CD1c-positive myeloid dendritic cell (primary cell): ENCODE data around the gene KAZN.

Source experiments
- DNase-seq: peaks from one replicate; pipeline ENCODE4 v3.0.0-alpha.2; 2016; ENCODE audit errors: extremely low spot score

The KAZN gene

DNA sequence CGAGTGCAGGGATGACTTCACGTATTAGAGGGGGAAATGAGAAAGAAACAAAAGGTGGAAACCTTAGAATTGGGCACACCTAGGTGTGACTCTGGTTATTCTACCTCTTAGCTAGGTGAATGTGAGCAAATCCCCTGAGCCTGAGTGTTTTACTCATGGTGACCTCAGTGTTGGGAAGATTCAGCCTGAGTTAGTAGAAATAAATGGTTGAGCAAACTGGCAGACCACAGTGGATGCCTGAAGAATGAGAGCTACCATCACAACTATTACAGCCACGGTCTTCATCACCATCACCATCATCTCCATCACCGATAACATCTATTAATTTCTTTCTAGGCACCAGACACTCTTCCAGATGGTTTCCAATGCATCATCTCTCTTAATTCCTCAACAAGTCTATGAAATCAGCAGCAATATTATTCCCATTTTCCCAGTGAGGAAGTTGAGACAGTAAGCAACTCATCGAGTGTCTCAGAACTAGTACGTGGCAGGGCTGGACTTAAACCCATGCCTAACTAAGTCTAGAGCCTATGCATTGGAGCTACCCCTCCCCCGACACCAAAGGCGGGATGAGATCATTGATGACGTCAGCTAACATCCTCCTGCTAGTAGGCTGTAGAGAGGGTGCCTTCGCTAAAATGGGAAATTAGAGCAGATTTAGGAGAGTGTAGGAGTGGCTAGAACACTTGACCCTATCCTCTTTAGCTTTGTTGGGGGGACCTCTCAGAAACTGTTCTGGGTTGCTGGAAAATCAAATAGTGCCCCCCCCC, 7.9 kb upstream of the KAZN start:
- DNase-seq, result peak; percentile 47

DNA sequence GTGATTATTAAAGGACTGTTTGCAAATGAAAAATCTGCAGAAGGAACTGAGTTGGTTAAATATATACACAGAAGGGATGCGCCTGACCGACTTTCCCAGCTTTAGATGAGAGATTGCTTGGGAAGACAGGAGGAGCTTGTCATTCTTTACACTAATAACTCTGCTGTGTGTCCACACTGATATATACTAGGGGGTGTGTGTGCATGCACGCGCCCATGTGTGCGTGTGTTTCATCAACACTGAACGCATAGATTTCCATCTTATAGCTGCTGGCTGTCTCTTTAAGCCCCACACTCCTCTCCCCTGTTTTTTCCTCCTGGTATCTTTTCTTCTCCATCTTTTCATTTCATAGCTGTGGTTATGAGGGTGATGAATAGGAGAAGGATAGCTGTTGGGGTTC, 6.9 kb upstream of the KAZN start:
- DNase-seq, result no peak

DNA sequence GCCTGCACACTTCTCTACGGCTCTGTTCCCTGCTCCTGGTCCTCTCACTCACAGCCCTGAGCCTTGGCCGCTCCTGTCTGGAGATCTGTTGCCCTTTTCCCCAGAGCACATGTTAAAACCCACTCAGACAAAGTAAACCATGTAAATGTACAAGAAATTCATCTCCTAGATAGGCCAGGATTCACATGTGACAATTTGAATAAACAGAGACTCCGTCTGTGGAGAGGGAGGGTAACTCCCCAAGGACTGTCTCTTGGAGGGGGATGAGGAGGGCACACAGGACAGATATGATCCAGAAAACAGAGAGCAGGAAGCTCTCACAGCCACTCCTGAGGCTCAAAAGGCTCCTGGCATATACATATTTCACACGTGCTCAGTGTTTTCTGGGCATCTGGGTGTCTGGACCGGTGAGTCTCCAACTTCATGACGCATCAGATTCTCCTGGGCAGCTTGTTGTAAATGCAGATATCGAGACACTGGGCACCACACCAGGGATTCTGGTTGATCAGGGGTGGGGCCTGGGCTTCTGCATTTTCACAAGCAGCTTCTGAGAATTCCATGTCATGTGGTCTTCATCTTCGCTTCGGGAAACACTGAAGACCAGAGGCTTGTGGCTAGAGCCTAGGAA, 6.4 kb upstream of the KAZN start:
- no peak for DNase-seq

DNA sequence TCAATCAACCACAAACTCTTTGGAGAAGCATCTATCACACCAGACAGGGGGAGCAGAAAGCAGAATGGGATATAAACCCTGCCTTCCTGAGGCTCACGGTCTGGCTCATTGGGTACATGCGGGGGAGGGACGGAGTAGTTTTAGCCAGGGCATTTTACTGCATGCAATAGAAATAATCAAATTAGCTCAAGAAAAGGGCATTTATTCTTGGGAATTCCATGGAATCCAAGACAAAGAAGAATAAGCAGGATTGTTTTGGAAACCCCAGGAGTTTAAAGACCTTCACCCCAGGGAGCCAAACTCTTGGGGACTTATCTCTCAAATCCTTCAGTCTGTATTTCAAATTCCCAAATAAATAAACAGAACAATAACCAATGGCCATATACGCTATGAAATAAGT, 5.2 kb upstream of the KAZN start:
- no peak for DNase-seq

DNA sequence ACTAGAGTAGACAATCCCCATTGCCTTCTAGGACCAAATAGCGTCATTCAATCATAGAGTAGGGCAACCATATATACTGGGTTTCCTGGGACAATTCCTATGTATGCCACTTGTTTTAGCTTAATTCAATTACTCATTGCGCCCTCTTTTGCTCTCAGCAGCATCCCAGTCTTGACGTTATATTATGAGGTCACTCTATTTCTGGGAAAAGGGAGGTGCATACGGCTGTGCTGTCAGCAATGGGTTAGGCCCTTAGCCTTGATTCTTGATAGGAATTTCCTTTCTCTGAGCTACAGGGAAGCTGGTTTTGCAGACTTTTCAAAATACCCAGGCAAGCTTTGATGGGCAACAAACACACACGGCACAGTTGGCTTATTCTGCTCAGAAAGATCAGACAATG, 4.4 kb upstream of the KAZN start:
- no peak for DNase-seq

DNA sequence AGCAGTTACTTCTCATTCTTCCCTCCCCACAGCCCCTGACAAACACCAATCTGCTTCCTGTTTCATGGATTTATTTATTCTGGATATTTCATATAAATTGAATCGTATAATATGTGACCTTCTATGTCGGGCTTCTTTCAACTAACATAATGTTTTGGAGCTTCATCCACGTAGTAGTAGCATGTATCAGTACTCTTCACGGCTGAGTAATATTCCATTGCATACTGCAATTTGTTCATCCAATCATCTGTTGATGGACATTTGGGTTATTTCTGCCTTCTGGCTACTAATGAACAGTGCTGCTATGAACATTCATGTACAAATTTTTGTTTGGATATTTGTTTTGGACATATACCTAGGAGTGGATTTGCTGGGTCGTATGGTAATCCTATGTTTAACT, 1.9 kb upstream of the KAZN start:
- DNase-seq, result no peak

DNA sequence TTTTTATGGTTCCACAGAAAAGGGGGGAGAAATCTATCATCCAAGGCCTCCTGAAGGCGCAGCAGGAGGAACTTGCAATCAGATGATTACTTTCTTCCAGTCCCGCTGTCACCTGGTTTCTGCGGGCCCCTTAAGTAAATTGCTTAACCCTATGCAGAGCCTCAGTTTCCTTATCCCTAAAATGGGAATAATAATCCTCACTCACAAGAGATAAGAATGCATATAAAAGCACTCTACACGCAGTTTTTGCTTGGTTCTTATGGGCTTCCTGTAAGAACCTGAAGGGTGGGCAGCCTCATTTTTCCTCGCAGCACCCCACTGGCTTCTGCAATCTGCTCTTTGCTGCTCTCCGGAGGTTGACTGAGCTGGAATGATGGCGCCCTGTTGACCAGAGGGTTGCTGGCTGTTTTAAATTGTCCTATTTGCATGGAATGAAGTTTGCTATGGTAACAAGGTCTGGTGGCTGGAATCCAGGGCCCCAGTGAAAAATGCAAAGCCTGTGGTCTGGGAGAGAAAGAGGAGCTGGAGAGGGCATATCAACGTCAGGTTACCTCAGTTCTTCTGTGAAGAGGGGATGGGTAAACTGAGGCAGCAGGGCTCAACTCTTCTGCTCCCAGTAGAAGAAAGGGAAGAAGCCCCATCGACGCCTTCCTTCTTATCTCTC, 1.0 kb upstream of the KAZN start:
- DNase-seq, result no peak

DNA sequence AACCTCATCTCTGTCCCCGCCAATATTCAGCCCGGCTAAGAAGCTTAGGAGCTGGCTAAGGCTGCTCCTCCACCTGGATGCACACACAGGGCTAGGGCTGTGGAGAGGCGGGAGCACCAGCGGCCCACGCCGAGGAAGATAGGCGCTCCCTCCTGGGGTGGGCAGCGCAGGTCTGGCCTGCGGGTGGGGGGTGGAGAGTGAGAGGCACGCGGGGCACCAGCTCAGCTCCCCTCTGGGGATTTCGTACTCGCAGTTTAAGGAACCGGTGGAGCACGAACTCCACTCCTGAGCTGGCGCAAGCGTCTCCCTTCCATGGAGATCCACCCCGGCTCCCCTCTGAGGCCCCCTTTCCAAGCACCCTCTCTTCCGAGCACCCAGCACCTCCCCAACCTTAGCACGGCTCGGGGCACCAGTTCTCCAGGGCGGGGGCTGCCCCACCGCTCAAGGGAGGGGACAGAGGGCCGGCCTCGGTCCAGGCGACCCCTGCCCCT, 433 bp upstream of the KAZN start:
- DNase-seq, result no peak

DNA sequence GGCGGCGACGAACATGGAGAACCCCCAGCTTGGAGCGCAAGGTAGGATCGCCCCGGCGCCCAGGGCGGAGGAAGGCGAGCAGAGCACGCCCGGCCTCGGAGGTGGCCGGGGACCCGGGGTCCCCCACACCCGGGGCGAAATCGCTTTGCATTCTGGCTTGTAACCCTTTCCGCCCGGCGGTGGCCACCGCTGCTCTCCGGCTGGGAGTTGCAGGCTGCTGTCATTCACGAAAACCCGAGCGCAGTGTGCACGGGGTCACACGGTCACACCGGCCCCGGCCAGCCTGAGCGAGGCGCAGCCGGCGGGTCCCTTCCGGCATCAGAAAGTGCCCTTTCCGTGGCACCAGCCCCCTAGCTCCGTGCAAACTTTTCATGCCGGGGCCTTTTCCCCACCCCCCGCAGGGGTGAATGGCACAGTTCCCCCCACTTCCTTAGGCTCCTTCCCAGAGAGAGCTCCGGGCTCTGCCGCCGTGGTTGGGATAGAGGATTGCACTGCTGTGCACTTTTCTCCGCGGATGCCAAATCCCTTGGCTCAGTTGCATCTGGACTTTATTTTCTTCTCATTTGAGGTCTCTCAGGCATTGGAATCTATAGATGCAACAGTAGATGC, 802 bp downstream of the KAZN start:
- no peak for DNase-seq

DNA sequence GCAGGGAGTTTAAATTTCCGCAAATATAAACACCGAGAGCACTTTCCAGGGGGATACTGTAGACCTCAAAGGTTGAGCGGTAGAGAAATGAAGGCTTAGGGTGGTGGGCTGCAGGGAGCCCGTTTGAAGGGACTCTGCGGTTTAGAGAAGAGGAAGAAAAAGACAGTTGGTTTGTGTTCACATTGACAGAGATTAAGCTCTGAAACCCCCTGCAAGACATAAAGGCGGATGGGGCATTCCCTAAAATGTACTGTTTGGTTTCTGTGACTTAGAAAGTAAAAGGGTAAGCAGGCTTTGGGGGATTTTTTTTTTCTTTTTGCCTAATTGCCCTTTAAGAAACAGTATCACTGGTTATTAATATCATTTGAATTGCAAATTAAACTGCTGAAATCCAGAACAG, 1.3 kb downstream of the KAZN start:
- no peak for DNase-seq

DNA sequence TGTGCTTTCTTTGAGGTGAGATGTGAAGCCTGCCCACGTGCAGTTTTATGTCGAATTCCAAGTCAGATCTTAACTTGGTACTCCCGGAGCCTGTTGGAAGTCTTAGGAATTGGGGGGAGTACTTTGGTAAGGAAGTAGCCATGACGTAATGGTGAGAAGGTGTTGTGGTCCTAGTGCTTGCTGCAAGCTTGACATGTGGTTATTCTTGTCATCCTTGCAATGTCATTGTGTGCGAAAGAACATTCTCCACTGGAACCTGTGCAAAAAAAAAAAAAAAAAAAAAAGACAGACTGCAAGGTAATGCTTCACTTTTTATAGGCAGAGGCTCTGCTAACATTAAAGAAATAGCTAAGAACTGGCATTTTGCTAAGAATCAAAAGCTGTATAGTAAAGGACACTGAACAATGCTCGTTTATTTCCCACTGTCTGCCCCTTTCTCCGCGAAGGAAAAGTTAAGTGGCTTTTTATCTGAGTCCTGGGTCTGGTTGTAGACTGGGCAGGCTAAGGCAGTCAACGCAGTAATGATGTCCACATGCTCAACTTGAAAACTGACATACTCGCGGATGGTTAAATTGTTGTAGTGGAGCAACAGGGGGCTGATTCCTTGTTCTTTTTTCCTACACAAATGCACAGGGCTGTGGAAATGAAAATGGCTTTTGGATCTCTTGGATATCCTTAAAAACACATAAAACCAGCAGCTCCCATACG, 2.1 kb downstream of the KAZN start:
- DNase-seq, result no peak

DNA sequence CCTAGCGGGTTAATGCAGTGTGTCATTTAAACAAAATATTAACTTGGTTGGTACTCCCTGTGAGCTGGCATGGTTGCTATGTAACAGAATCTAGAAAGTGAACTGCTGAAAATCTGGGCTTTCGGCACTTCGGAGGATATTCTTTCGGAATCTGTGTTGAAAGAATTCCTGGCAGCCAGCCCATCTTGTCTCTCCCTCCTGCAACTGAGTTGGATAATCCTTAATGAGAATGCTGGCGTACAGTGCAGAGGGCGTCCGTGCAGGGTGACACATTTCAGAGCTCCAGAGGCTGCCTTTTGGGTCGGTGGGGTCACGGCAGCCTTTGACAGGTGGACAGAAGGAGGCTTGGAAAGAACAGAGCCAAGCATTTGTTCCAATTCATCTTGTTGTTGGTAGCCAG, 3.7 kb downstream of the KAZN start:
- no peak for DNase-seq

DNA sequence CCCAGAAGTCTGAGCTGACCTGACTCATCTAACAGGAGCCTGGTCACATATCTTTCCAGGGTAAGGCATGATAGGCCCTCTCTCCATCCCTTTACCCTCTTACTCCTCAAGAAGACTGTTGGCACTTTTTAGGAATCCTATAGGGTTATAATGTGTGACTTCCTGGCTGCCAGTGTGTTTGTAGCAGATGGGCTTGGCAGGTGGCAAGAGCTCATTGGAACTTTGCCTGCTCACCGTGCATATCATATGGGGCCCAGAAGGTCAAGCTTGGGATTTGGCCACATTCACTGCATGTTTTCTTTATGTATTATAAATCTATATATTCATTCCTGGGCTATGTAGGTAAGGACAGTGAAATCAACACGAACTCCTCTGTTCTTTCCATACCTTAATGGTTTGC, 5.2 kb downstream of the KAZN start:
- DNase-seq, result no peak

DNA sequence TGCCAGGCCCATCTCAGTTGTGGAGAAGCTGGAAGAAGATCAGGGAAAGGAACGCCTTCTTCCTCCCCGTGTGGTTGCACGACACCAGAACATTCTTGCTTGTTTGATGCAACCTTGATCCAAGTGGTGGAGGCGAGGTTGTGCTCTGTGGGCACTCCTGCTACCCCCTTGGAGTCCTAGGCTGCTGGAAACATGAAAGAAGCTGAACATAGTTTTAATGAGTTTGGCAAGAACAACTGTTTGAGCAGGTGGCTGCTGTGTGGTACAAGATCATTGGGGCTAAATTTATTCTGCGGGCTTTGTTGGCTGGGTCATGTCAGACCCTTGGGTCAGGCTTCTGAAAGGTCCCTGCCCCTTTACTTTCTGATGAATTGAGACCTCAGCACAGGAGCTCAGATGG, 5.9 kb downstream of the KAZN start:
- no peak for DNase-seq

DNA sequence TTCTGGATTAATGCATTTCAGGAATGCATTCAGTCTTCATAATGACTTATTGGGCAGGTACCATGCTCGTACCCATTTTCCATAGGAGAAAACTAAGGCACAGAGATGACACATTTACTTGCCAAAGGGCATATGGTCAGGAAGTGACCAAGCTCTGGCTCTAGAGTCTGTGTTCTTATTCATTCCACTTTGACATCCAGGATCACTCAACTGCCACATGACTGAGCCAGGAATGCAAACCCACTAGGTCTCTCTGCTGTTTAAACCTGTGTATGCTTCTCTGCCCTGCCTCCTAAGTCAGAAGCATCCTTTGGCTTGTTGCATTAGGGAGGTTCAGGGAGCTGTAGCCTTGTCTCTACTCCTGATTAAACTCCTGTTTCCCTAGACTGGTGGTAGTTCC, 7.5 kb downstream of the KAZN start:
- no peak for DNase-seq

DNA sequence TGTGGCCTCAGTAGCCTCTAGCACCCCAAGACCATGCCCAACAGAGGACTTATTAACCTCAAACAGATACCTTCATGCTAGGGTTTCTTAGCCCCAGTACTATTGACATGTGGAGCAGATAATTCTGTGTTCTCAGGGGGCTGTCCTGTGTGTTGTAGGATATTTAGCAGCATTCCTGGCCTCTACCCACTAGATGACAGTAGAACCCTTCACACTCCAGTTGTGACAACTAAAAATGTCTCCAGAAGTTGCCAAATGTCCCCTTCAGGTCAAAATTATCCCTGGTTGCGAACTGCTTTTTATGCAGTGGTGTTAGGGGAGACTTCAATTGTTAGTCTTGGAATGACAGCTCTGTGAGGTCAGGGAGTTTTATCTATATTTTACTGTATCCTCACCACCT, 8.1 kb downstream of the KAZN start:
- DNase-seq, result peak; percentile 40

DNA sequence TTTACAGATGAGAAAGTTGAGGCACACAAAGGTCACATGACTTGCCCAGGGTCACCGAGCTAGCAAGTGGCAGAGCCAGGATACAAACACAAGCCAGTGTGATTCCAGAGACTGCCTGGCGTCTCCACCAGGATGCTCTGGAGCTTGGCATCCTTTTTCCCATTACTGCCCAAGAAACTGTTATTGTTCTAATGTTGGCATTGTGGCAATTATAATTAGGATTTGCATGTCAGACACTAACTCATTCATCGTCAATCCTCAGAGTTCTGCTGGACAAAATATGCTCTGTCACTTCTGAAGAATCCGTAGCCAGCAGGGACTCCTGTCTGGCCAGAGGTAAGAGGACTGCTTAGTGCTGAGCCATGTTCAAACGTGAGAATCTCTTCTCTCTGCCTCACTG, 8.8 kb downstream of the KAZN start:
- no peak for DNase-seq

DNA sequence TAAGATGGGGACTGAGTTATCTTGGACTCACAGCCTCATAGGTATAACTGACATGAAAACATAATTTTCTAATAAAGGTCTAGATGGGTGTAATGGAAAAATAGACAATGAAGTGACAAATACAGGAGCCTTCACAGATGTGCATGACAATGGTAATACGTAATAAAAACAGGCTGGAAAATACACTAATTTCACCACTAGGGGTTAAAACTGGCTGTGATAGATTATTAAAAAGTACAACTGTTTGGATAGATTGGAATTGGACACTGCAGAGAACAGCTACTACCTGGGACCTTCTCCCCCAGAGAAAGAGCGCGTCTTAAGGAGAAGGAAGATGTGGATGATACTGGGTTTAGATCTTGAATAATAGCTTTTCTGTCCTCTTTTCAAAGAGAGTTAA, 9.8 kb downstream of the KAZN start:
- DNase-seq, result no peak

DNA sequence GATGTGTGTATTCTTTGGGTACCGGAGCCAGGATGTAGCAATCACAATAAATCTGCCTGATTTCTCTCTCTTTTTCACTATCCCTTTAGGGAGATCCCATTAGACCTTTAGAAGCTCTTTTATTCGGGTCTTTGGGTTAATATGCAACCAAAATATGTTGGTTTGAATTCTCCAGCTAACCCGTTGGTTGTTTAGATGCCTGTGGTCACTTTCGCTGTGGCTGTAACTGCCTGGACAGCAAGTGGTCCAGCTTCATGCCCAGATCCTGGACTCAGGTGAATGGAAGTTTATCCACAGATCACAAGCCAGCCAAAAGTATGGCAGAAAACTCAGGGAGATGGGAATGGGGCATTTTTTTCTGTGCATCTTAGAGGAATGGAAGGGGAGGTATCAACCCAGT, 12.3 kb downstream of the KAZN start:
- DNase-seq, result no peak

DNA sequence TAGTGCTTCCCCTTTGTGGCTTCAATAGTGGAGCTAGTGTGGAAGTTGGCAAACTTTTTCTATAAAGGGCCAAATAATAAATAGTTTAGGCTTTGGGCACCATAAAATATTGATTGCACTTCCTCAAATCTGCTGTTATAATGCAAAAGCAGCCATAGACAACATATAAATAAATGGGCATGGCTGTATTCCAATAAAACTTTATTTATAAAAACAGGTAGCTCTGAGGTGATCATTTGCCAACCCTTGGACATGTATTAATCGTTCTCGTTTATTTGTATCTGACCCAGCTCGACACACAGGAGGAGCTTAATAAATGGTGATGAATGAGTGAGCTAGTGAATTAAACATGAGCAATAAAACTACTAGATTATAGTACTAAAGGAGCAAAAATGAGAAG, 13.3 kb downstream of the KAZN start:
- no peak for DNase-seq

DNA sequence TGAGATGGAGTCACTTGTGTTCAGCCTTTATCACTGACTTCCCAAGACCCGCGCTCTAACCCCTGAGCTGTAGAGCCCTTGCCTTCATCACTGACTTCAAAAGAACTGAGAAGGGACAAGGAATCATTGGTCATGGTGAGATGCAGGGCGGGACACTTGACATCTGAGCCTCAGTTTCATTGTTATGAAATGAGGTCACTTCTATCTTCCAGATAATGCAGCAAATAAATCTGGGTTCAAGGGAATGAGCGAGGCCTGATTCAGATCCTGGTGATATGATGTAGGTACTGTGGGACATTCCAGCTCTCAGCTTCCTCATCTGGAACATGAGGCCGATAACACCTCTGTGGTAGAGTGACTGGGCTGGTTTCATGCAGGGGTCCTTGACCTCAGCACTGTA, 13.8 kb downstream of the KAZN start:
- peak; percentile 5 for DNase-seq

DNA sequence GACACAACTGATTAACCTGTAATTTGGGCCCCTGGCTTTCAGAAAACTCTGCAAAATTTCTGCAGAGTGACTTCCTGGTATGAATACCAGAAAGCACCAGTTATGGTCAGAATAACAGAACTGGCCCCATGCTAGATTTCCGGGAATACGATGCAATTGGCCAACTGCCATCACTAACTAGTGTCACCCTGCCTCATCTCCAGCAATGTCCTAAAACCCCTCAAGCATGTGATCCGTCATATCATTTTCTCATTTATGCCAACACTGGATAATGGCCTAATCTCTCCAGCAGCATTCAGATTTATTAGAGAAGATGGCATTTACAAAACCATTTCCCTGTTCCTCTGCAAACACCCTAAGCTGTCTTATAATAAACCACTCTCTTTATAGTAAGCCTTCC, 15.4 kb downstream of the KAZN start:
- DNase-seq, result peak; percentile 52
